ENCODE data around the gene ARSG. TPM values are rescaled to one million over a fixed set of nuclear protein-coding genes. Genes with fewer than 3 reads are reported as not detected.

The ARSG gene
- total and polyA plus RNA-seq, 2 of the 13 experiments (the other 11 are each of a cell fraction or from before 2014, with no cell fraction given): 3.7 to 15.2 TPM

GRCh38 chr17:68443972-68444464, 152.7 kb downstream of the ARSG start:
- H2AFZ ChIP-seq (ENCODE audit: low read length): no peak overlapping the region
- 95% methylated on average over 11 of the region's 11 CpGs for WGBS (ENCODE audit: low lambda C conversion rate)
- H3K4me3 ChIP-seq (replicated peaks in 1 of 3; ENCODE audit: insufficient read depth in 1 of 3, low read depth in 2 of 3, low read length in 3 of 3): no peak overlapping the region
- FAIRE-seq: no peak
- H3K9me3 ChIP-seq (ENCODE audit: low read length): no peaks in the 10 kb centered on the region
- ChIA-PET CTCF (ENCODE audit: low intra/inter-chr PET ratio, low total read pairs) (no interaction called here), POLR2A (no interaction called here)
- in situ Hi-C loops (cut with HindIII; ENCODE audit: extremely low pct_ligation_motif_present, low pct_unique_long_range_greater_than_20kb): no loop called here
- BruUV-seq (replicated peaks): no TSS peak
- no peak for ATAC-seq
- peaks cover 10 to 30% of the 10 kb centered on the region in 2 experiments for H3K36me3 ChIP-seq (replicated peaks in 1 of 2; ENCODE audit: control insufficient read depth in 1 of 2, insufficient read depth in 2 of 2, low read length in 2 of 2)
- peaks cover 9% of the 10 kb centered on the region for H3K4me1 ChIP-seq (ENCODE audit: insufficient read depth, low read length)
- no peak for DNase-seq (ENCODE audit: low spot score)
- H3K27ac ChIP-seq (ENCODE audit: extremely low read length, insufficient read depth, low read length): no peak overlapping the region
- H3K9ac ChIP-seq (ENCODE audit: insufficient read depth, low read depth, low read length): no peak overlapping the region
- H4K20me1 ChIP-seq (ENCODE audit: insufficient read depth, low read length): no peaks in the 10 kb centered on the region
- TF ChIP-seq TBL1XR1 (IDR thresholded peaks at IDR 0.05; ENCODE audit: borderline replicate concordance, low read length, partially characterized antibody): no peak
- no peak for TF ChIP-seq MAFG (CRISPR knock-in tag; IDR thresholded peaks at IDR 0.05)
- TF ChIP-seq ZNF292 (CRISPR knock-in tag; IDR thresholded peaks at IDR 0.05; ENCODE audit: borderline replicate concordance, low read depth): no peak
- TF ChIP-seq ZNF3 (CRISPR knock-in tag; IDR thresholded peaks at IDR 0.05): no peak
- no peak for TF ChIP-seq GMEB1 (CRISPR knock-in tag; IDR thresholded peaks at IDR 0.05; ENCODE audit: borderline replicate concordance)
- no peak for TF ChIP-seq ZNF562 (CRISPR knock-in tag; IDR thresholded peaks at IDR 0.05; ENCODE audit: borderline replicate concordance)
- TF ChIP-seq ZNF468 (CRISPR knock-in tag; IDR thresholded peaks at IDR 0.05): no peak
- no peak for TF ChIP-seq PCBP2 (optimal IDR thresholded peaks at IDR 0.05; ENCODE audit: low read depth, low read length, poor library complexity, severe bottlenecking)
- no peak for TF ChIP-seq ZNF572 (CRISPR knock-in tag; IDR thresholded peaks at IDR 0.05)
- no peak for TF ChIP-seq SAP130 (CRISPR knock-in tag; IDR thresholded peaks at IDR 0.05; ENCODE audit: low read depth)
- TF ChIP-seq ATF2 (CRISPR knock-in tag; IDR thresholded peaks at IDR 0.05): no peak
- no peak for TF ChIP-seq SALL1 (CRISPR knock-in tag; IDR thresholded peaks at IDR 0.05)
- no peak for TF ChIP-seq ZNF205 (CRISPR knock-in tag; IDR thresholded peaks at IDR 0.05)
- no peak for TF ChIP-seq REST (IDR thresholded peaks at IDR 0.05; ENCODE audit: borderline replicate concordance in 1 of 2, low read depth in 1 of 2, low read length in 2 of 2)
- TF ChIP-seq BHLHE40 (IDR thresholded peaks at IDR 0.05; ENCODE audit: low read length): no peak
- no peaks in the 10 kb centered on the region for H3K27me3 ChIP-seq (ENCODE audit: control insufficient read depth in 1 of 2, insufficient read depth in 2 of 2, low read length in 2 of 2)
- intact Hi-C loops (cut with micrococcal nuclease; ENCODE audit: unreplicated experiment): no loop called here
- H3K79me2 ChIP-seq (ENCODE audit: insufficient read depth, low read length): no peaks in the 10 kb centered on the region
- no peak overlapping the region for H3K4me2 ChIP-seq (ENCODE audit: low read depth, low read length)
